HAP-1 (cell line): Measurements from ENCODE around the gene NUCB2.
A peak's percentile ranks its signal among the peaks of the same experiment; 100 is the strongest.

Experiments
- DNase-seq, 2 experiments: peaks; one replicate each; pipeline ENCODE4 v3.0.0-alpha.2; 2016 to 2020; ENCODE audit warnings: low spot score in 2 of 2
- H3K27me3 ChIP-seq: fragments of 250-450 bp; sonication (Bioruptor Pico); 2 replicates; pipeline ENCODE4 v1.5.1; 2020; ENCODE audit warnings: low read depth, mild to moderate bottlenecking, moderate library complexity
- H3K36me3 ChIP-seq: fragments of 250-450 bp; sonication (Bioruptor Pico); replicated peaks from 2 replicates; pipeline ENCODE4 v1.5.1; 2020; ENCODE audit warnings: mild to moderate bottlenecking
- H3K4me1 ChIP-seq: fragments of 250-450 bp; sonication (Bioruptor Pico); 2 replicates; pipeline ENCODE4 v1.5.1; 2020; ENCODE audit warnings: mild to moderate bottlenecking
- H3K4me3 ChIP-seq: fragments of 250-450 bp; sonication (Bioruptor Pico); 2 replicates; pipeline ENCODE4 v1.5.1; 2020; ENCODE audit warnings: mild to moderate bottlenecking, moderate library complexity
- H3K9me3 ChIP-seq: fragments of 250-450 bp; sonication (Bioruptor Pico); 2 replicates; pipeline ENCODE4 v1.5.1; 2020; ENCODE audit warnings: mild to moderate bottlenecking, moderate library complexity
- in situ Hi-C: fragments of 300-500 bp; cut with MboI; formaldehyde crosslinking; loops from 3 replicates; pipeline ENCODE4 v1.14.3; 2020; ENCODE audit warnings: low sequenced_read_pairs, inconsistent platforms, mixed read lengths

NUCB2 gene

DNA sequence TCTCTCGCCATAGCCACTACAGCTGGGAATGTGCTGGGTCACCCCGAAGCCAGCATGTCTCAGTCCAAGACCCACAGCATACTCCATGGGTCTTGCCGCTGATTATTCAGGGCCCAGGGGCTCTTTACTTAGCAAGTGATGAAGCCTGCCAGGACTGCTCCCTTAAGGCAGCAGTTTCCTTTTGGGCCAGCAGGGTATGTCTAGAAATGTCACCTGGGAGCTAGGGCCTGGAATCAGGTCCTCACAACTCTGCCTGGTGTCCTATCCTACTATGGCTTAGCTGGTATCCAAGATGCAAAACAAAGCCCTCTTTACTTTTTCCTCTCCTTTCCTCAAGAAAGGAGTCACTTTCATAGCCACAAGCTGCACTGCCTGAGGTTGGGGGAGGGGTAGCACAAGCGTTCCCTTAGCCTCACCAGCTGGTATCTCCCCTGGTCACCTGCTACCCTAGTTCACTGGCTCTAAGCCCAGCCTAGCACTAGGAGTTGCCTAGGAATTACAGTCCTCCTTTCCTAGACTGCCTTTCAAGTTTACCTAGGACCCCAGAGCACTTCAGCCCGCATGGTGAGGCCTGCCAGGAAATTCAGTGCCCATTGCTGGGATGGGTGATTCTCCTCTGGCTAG lies 52.4 kb downstream of the NUCB2 start:
- DNase-seq, result peak in 1 of 2 experiments; percentile 17
- in situ Hi-C loops, result no loop called here
- peaks cover 3% of the 10 kb centered on the region; the same call in 1 of the 2 replicates for H3K36me3 ChIP-seq
- H3K27me3 ChIP-seq, result no peaks in the 10 kb centered on the region
- H3K4me1 ChIP-seq, result no peaks in the 10 kb centered on the region
- H3K4me3 ChIP-seq, result no peak overlapping the region
- H3K9me3 ChIP-seq, result no peaks in the 10 kb centered on the region

DNA sequence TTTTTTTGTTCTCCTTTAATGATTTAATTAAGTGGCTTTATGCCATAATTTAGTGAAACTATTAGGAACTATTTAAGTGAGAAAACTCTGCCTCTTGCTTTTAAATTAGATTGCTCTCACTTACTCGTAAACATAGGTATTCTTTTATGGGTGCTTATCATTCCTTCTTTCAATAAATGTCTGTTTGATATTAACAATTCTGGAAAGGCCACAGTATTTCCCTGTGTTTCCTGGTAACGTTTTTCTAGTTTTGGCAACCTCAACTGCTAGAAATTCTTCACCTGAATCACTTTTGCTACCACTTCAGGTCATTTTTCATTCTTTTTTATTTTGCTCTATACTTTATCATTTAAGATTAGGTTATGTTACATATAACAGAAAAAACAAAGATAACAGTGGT lies 55.1 kb downstream of the NUCB2 start:
- H3K4me3 ChIP-seq, result no peak overlapping the region
- in situ Hi-C loops, result no loop called here
- DNase-seq, result no peak
- no peaks in the 10 kb centered on the region for H3K4me1 ChIP-seq
- peaks cover 3% of the 10 kb centered on the region; the same call in 1 of the 2 replicates for H3K36me3 ChIP-seq
- no peaks in the 10 kb centered on the region for H3K27me3 ChIP-seq
- no peaks in the 10 kb centered on the region for H3K9me3 ChIP-seq

DNA sequence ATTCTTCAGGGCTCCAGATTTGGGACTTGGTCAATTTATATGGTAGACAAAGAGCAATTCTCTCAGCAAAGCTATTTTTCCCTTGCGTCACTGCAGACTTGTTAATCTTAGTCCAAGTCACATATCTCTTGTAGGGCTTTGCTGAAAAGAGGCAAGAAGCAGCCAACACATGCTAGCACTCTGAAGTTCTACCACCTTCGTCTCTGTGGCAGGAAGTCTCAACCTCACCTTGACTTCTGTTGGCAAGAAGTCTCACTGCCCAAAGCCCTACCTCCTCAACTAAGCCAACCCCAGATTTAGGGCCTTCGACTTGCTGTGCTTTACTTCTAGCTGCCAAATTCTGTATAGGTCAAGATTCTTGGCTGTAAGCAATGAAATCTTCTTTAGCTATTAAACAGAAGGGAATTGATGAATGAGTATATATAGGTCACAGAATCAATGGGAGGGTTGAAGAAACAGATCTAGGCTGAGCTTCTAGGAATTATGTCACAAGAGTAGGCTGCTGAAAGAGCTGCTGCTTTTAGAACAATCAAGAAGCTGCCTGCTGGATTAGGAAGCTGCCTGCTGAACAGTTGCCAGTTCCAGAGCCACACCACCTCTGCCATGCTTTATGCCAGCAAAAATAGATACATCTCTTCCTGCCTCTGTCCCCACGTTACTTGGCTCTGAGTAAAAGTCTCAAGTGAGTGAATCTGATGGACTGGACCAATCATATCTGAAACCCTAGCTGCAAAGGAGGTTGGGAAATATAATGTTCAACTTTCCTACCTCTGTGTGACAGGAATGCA lies 57.5 kb downstream of the NUCB2 start:
- in situ Hi-C loops, result no loop called here
- H3K4me3 ChIP-seq, result no peak overlapping the region
- no peak for DNase-seq
- no peaks in the 10 kb centered on the region for H3K27me3 ChIP-seq
- H3K4me1 ChIP-seq, result no peaks in the 10 kb centered on the region
- no peaks in the 10 kb centered on the region for H3K9me3 ChIP-seq
- peaks cover 3% of the 10 kb centered on the region; the same call in 1 of the 2 replicates for H3K36me3 ChIP-seq

DNA sequence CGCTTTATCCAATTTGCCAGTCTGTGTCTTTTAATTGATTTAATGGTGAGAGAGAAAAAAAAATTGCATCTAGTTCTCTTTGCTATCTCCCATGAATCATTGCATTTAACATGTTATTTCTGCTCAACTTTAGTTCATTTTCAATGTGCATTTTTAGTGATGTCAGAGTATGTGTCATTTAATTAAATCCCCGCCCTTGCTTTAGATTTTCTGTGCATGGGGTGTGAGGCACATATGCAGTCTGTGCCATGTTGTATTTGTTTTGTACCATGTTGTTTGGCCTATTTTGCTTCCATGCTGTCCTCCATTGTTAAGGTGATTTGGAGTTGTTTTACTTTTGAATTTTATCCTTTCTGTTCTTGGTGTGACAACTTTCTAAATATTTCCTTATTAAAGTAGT lies 66.7 kb downstream of the NUCB2 start:
- in situ Hi-C loops, result no loop called here
- DNase-seq, result no peak
- Histone ChIP-seq H3K36me3 (no peaks in the 10 kb centered on the region), H3K27me3 (no peaks in the 10 kb centered on the region), H3K4me1 (peaks cover 8% of the 10 kb centered on the region), H3K4me3 (no peak overlapping the region), H3K9me3 (no peaks in the 10 kb centered on the region)

DNA sequence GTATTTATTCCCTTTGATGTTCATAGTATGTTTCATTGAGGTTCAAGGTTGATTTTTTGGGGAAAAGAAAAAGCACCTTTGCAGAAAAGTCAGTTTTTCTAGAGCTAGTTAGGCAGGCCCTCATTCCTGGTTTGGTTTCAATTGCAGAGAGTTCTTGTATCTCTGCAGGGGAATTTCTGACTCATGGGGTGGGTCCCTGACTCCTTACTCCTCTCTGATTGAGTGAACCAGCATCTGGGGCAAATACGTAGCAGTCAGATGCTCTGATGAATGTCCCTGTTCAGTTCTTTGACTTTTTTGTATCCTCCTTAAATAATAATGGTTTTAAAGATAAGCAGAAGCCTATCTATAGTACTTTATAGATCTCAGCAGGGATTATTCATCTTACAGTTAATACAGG lies 67.4 kb downstream of the NUCB2 start:
- Histone ChIP-seq H3K36me3 (no peaks in the 10 kb centered on the region), H3K9me3 (no peaks in the 10 kb centered on the region), H3K4me1 (peaks cover 8% of the 10 kb centered on the region), H3K4me3 (no peak overlapping the region), H3K27me3 (no peaks in the 10 kb centered on the region)
- no peak for DNase-seq
- in situ Hi-C loops, result no loop called here

DNA sequence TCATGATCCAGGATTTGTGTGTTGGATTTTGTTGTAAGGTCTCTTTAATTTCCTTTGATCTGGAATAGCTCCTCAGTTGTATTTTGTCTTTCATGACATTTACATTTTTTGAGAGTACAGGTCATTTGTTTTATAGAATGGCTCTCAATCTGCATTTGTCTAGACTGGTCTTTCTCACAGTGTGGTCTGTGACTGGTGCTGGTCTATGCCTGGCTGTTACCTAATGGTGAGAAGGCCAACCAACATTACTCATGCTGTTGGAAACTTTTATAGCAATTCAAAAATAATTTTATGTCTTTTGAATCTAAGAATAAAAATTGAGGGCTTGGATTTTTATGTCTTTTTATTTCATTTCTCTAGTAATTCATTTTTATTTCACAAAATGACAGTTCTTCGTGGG lies 71.1 kb downstream of the NUCB2 start:
- in situ Hi-C loops, result no loop called here
- H3K4me3 ChIP-seq, result no peak overlapping the region
- no peaks in the 10 kb centered on the region for H3K36me3 ChIP-seq
- no peaks in the 10 kb centered on the region for H3K9me3 ChIP-seq
- DNase-seq, result no peak
- H3K27me3 ChIP-seq, result no peaks in the 10 kb centered on the region
- peaks cover 12% of the 10 kb centered on the region for H3K4me1 ChIP-seq

DNA sequence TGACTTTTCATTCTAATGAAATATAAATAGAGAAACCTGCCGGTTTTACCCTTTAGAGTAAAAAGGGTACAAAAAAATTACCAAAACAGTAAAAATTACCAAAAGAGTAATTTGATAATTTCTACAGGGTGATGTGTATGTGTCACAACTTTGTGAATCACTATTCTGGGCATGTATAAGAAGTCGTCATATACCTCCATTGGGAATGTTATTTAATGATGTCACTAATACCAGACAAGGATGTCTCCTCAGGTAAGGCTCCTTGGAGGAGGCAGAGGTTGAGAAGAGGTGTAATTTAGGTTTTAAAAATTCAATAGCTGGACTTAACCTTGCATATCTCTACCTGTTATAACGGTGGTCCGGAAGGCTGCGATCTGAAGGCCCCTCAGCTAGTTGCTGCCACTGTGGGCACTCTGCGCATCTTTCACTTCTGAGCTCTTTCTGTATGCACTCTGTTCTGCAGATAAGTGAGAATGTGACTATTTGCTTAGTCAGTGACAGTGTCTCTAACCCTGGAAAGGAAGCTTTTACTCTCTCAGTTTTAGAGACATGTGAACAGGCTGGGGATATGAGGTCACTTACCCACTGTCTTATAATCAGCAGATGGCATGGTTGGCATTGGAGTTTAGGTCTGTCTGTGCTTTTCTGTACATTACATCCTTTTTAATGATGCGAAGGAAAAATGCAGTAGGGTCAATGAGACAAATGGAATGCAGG lies 74.1 kb downstream of the NUCB2 start:
- no peak for DNase-seq
- Histone ChIP-seq H3K4me3 (no peak overlapping the region), H3K4me1 (peaks cover 10% of the 10 kb centered on the region), H3K9me3 (no peaks in the 10 kb centered on the region), H3K27me3 (no peaks in the 10 kb centered on the region), H3K36me3 (no peaks in the 10 kb centered on the region)
- in situ Hi-C loops, result no loop called here

DNA sequence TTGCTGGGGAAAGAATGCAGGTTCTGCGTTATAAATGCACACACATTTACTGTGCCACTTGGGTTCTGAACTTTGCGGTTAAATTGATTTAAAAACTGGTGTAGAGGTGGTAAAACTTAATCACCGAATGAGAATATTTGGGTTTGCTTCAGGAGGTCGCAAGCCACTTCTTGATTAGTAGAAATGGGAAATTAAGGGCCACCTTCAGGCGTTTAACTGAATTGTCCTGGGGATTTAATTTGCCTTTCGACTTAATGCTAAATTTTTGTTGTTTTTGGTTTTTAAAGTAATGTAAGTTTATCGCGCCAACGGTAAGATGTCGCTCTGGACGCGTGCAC lies 74.6 kb downstream of the NUCB2 start:
- no peak for DNase-seq
- H3K4me1 ChIP-seq, result peaks cover 10% of the 10 kb centered on the region
- no peaks in the 10 kb centered on the region for H3K36me3 ChIP-seq
- H3K9me3 ChIP-seq, result no peaks in the 10 kb centered on the region
- no peaks in the 10 kb centered on the region for H3K27me3 ChIP-seq
- in situ Hi-C loops, result no loop called here
- peak overlapping the region; percentile 41 for H3K4me3 ChIP-seq

DNA sequence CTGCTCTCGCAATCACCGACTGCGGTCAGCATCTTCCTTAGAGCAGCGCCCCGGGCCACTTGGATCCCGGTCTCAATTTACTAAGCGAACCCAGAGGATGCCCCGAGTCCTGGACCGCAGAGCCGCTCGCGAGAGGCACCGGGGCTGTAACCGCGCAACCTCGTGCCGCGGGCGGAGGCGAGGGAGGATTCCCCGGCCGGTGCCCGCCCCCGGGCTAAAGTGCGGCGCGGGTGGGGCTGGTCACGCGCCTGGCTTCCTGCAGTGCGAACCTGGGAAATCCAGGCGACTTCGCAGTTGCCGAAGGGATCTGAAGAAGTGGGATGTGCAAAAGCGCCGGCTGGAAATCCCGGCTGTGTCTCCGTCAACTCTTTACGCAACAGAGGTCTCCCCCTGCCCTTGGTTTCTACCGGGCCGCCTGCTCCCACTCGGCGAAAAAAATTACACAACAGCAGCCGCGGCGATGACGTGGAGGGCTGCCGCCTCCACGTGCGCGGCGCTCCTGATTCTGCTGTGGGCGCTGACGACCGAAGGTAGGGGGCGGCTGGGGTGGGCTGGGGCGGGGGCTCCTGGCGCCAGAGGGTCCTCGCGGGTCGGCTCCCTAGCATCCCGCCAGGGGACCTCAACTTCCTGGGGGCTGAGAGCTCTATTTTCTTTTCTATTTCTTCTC lies 75.1 kb downstream of the NUCB2 start, which contains the start of gene NCR3LG1:
TSS of gene NCR3LG1 (plus strand) at position 291 of the 667 bp plus-strand sequence. CDS start at position 461, 170 bp downstream.
- peak; percentile 15 to 46 for DNase-seq
- Histone ChIP-seq H3K9me3 (no peaks in the 10 kb centered on the region), H3K4me3 (peak within 1 kb of the TSS; percentile 41), H3K4me1 (peaks cover 10% of the 10 kb centered on the region), H3K27me3 (no peaks in the 10 kb centered on the region), H3K36me3 (no peaks in the 10 kb centered on the region)
- in situ Hi-C loops, result no loop called here

DNA sequence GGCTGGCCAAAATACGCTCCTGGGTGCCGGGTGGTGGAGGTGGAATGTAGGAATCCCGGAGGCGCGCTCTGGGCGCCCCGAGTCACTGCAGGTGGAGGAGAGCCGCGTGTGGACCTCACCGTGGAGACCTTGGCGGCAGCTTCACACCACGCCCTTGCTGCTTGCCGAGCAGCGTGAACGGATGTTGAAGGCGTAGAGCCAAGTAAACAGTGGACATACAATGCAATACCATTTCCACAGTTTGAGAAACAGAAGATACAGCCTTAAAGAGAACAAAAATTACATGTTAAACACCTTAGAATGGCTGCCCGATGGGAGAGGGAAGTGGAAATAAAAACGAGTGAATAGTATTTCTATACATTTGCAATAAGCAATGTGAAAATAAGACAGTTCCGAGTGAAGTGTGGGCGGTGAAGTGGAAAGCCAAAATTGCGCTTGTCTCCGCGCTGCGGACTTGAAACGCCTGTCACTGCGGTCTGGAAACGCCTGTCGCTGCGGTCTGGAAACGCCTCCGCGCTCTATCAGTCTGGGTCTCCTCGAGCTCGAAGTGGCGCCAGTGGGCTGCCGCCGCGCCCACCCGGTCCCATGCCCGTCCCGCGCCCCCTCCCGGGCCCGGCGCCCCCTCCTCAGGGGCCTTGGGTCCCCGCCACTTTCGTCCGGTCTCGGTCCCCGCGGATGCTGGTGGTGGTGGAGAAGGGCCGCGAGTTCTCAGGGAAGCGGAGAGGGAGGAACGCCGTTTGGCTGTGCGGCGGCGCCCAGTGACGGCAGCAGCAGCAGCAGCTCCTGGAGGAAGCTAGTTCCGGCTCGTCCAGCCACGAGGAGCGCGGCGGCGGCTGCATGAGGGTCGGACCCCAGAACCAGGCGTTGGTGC lies 76.6 kb downstream of the NUCB2 start:
- peak; percentile 67 to 86 for DNase-seq
- in situ Hi-C loops, result no loop called here
- H3K9me3 ChIP-seq, result no peaks in the 10 kb centered on the region
- H3K4me3 ChIP-seq, result peak overlapping the region; percentile 41
- H3K27me3 ChIP-seq, result no peaks in the 10 kb centered on the region
- H3K4me1 ChIP-seq, result peaks cover 10% of the 10 kb centered on the region
- no peaks in the 10 kb centered on the region; the same call in none of the 2 replicates for H3K36me3 ChIP-seq

DNA sequence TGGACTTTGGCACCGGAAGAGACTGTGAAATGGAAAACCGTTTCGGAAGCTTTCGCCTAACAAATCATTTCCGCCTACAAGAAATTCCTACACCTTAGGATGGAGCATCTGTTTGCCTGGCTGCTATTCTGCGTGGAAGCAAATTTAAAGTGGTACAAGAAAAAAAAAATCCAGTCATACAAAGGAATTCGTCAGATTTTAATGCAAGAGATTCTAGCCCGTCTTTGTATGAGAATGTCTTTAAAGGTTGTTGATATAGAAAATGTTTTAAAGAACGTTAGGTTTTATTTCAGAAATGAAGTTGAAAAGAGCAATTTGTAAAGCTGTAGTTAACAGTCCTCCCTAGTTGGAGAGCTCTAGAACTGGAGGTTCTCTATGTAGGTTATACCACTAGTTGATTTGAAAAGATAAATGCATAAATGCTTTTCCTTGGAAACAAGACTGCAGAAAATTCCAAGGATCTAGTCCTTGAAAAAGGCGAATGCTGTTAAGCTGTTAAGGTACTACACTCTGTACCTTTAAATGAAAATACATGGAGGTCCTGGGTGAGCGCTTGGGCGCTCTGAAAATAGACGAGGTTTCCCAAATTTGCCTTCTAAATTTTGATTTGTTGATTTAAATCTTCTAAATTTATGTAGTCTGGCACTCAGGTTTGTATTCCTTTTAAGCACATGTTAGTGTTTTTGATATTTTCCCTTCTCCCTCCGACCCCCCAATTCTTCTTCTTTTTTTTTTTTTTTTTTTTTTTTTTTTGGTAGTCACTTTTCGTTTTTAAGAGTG lies 77.5 kb downstream of the NUCB2 start:
- no peaks in the 10 kb centered on the region for H3K9me3 ChIP-seq
- H3K4me1 ChIP-seq, result peaks cover 10% of the 10 kb centered on the region
- in situ Hi-C loops, result no loop called here
- peak in 1 of 2 experiments; percentile 19 for DNase-seq
- H3K4me3 ChIP-seq, result peak overlapping the region; percentile 41
- peaks cover under 1% of the 10 kb centered on the region for H3K36me3 ChIP-seq
- H3K27me3 ChIP-seq, result no peaks in the 10 kb centered on the region

DNA sequence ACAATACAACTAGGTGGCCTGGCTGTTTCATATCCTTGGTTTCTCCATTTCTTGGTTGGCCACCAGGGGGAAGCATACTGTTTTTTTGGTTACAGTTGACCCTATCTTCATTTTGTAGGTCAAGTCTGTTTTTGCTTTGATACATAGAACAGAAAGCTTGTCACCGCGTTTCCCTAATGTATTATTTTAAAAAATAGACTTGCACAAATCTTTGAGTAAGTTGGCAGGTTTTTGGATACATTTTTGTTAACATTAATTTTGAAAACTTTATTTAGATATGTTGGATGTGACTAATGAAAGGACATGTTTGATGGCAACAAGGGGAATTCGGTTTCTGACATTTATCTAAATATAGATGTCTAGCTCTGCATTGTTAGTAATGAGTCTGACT lies 78.1 kb downstream of the NUCB2 start:
- peak; percentile 77 to 87 for DNase-seq
- peaks cover 3% of the 10 kb centered on the region for H3K36me3 ChIP-seq
- H3K9me3 ChIP-seq, result no peaks in the 10 kb centered on the region
- peaks cover 10% of the 10 kb centered on the region for H3K4me1 ChIP-seq
- no peak overlapping the region for H3K4me3 ChIP-seq
- no peaks in the 10 kb centered on the region for H3K27me3 ChIP-seq
- in situ Hi-C loops, result no loop called here
